Fibroblast of skin of left quadriceps (primary cell): ENCODE measurements around the gene MTOR.
"Not testable (repeated sequence)": the region's sequence is repeated elsewhere in the genome, so short reads cannot be mapped to it uniquely, and the experiment has no call there.

Experiments
- DNase-seq, 2 experiments: peaks; one replicate each; pipeline ENCODE4 v3.0.0-alpha.2; 2013; ENCODE audit warnings: low read depth in 2 of 2

MTOR gene

DNA sequence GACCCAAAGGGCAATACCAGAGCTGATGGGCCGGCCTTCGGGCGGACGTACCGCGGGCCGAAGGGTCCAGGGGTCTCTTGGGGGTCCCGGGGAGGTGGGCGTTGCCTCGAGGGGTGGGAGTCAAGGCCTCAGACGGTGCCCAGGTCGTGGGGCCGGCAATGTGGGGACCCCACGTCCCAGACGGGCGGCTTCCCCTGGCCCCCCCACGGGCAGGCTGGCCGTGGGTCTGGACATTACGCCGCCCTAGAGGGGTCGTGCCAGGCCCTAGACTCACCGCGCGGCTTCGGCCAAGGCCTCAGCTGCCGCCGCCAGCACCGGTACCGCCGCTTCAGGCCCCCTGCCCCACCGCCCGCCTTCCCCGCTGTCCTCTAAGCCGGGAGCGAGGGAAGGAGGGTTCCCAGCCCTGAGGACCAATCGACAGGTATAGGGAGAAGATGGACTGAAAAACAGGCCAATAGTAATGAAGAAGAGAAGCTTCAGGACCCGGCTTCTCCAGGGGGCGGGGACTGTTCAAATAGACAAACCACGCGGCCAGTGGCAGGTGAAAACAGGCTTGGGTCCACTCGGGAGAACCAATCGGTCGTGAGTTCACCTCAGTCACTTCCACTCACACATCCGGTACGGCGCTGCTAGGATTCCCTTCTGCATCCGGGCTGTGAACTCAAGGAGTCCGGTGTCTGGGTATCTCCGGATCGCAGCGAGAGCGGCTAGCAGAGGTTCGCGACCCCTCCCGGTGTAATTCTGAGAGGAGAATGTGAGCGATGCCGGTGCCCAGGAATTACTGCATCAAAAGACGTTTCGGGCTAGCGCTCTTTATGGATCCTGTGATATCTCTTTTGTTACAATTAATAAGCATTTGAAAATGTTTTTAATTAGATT, at the start of gene MTOR:
MTOR (minus strand) TSS at position 381 of the 879 bp plus-strand sequence. CDS start 3,142 bp downstream, outside the sequence.
- DNase-seq = peak; percentile 100

- DNase-seq = no peak
These were observed 47.0 kb upstream of the MTOR start for GRCh38 chr1:11309385-11309784.

- no peak for DNase-seq
These were observed 46.4 kb upstream of the MTOR start for GRCh38 chr1:11308699-11309224.

DNA sequence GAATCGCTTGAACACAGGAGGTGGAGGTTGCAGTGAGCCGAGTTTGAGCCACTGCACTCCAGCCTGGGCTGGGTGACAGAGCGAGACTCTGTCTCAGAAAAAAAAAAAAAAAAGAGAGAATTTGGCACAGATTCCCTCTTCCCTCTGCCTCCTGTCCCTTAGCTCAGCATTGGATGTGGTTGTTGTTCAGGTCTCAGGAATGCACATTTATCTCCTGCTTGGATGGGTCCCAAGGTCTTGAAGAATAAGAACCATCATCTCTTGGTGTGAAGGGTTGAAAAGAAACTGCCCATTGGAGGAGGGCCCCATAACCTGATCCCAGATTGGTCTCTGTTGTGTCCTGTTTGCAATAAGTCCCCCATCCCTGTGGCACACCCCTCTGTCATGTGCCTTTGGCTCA, 45.5 kb upstream of the MTOR start:
- peak in 1 of 2 experiments; percentile 1 for DNase-seq

- DNase-seq = not testable (repeated sequence)
These were observed 43.2 kb upstream of the MTOR start for GRCh38 chr1:11305516-11305915.

DNA sequence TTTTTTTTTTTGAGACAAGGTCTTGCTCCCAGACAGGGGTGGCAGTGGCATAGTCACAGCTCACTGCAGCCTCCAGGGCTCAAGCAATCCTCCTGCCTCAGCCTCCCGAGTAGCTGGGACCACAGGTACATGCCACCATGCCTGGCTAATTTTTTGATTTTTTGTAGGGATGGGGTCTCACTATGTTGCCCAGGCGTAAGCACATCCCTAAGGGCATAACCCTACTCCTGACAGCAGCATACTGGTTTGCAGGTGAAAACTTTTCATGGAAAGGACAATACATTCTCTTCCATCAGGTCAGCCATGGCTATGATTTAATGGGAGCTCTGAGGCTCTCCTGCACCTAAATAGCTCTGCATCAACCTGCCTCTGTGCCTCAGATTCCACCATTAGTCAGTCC, 40.0 kb upstream of the MTOR start:
- DNase-seq = no peak

DNA sequence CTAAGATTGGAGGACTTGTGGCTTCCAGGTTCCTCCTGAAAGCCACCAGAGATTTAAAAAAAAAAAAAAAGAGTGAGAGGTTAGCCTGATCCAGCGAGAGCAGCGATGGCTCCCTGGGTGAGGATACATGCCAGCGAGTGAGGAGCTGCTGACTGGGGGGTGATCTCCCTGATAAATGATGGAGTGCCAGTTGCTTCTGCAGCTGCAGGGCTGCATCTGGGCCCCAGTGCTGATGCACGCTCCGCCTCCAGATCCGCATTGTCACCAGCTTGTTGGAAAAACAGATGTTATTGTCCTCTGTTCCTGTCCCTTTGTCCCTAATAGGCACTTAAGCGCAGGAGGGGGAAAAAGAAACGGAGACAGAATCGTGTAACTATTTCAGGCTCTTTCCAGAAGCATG, 39.2 kb upstream of the MTOR start:
- no peak for DNase-seq

DNA sequence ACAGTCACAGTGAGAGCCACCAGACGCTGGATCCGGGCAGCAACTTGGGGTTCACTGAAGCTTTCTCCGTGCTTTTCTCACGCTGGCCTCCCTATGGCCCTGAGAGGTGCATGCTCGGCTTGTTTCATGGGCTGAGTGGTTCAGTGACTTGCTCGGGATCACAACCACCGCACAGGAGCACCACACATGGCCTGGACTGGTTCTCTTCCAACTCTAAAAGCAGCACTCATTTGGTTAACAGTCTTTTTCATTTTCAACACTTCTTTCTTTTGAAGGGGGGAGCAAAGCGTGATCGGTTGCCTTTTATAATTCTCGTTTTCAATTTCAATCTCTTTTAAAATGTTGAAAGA, 36.8 kb upstream of the MTOR start:
- DNase-seq = no peak

DNA sequence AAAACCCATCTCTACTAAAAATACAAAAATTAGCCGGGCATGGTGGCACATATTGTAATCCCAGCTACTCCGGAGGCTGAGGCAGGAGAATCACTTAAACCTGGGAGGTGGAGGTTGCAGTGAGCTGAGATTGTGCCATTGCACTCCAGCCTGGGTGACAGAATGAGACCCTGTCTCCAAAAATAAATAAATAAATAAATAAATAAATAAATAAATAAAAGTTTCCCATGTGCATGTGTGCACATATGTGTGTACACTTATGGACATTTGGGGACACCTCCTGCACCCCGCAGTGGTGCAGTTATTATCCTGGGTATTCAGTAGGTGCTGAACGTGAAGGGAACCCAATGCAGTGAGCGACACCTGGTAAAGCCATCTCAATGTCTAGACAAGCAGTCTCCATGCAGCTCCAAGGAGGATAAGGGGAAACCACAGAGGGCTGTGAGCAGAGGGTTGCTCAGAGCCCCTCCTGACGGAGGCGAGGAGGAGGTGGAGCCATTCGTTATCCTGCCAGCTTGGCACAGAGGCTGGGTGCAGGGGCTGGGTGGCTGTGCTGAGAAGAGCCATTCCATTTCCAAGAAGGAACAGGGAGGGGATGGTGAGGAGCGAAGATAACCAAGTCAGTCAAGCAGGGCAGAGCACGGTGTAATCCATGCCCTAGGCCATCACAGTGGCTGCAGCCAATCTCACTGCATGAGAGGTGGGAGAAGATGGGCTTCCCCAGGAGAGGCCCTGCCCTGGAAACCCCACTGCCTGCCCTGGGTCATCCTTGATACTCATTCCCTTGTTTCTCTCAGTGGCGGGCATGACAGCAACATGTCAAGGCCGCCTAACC, 36.3 kb upstream of the MTOR start:
- DNase-seq = no peak

DNA sequence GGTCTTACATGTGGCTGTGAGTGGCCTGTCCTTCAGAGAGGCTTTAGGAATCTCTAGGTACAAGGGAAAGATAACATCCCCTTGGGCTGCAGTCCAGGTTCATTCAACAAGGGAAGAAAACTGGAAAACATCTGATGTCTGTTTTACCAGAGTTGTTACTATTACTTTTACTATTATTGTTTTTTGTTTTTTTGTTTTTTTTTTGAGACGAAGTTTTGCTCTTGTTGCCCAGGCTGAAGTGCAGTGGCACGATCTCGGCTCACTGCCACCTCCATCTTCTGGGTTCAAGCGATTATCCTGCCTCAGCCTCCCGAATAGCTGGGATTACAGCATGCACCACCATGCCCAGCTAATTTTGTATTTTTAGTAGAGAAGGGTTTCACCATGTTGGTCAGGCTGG, 35.4 kb upstream of the MTOR start:
- DNase-seq = not testable (repeated sequence)

DNA sequence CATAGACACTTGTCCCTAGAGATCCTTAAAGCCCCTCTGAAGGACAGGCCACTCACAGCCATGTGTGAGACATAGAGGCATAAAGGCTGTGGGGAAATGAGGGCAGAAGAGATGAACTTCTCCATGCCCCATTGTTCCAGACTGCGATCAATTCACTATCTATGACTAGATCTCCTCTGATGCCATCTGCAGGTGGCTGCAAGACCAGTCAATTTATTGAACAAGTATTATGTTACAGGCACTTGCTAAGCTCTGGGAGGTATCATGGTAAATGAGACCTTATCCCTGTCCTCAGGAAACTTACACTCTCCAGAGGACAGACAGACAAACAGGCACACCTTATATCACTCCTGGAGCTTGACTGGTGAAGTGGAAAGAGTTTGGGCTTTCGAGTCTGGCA, 33.6 kb upstream of the MTOR start:
- DNase-seq = no peak

DNA sequence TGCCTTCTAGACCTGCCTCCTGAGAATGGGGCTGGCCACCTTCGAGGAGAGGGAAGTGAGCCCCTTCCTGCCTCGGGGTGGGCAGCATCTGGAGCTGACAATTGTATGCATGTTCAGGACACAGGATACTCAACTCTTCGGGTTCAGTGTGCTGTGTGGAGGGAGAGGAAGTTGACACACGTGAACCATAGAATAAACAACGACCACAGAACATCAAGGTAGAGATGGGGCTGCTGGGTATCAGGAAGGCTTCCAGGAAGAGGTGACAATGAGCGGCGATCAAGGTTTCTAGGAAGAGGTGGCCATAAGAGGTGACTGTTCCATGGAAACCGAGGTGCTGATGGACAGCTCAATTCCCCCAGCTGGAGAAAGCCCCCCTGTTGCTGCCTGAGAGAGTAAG, 32.6 kb upstream of the MTOR start:
- no peak for DNase-seq

GRCh38 chr1:11293856-11294255, 31.5 kb upstream of the MTOR start:
- DNase-seq = no peak

GRCh38 chr1:11291049-11291448, 28.7 kb upstream of the MTOR start:
- no peak for DNase-seq

DNA sequence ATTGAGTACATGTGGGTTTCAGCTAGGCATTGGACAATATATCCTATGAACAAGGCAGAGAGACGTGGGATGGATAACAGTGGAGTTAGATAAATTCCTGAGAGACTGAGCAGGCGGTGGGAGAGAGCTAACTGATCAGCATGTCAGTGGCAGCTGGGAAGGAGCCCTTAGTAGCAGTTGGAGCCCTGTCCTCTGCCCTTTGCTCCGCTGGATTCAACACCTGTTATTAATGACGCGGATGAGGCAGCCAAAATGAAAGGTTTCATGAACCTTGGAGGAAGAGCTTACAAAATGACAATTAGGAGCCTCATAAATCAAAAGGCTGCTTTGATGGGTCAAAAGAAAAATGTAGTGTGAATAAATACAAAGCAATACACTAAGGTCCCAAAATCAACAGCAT, 26.7 kb upstream of the MTOR start:
- DNase-seq = no peak

DNA sequence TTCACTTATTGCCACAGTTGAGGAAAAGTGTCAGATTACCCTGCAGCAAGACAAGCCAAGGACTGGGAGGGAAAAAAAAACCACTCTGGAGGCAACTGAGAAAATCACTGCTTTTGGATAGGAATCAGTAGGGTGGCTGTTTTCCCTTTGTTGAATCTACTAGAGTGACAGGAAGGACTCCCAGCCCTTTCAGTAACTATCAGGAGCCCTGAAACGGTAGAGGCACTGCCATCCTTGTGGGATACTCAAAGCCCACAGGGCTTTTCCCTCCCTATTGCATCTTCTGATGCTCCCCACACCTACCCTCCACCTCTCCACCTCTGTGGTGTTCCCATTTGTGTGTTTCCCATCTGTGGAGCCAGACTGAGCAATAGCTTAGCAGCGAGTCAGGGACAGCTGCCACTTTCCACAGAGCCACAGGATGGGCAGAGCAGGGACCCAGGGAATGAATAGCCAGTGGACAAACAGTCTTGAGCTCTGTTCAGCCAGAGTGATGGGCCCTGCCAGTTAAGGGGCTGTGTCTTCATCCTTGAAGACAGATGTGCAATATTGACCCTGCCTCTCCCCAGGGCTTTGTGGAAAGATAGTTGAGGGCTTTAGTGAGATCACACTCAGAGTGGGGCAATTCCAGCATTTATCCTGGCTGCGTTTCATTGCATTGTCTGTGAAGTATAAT, 24.5 kb upstream of the MTOR start:
- DNase-seq = no peak

GRCh38 chr1:11285883-11286734, 23.8 kb upstream of the MTOR start:
- no peak for DNase-seq

- no peak for DNase-seq
These were observed 22.4 kb upstream of the MTOR start for GRCh38 chr1:11284784-11285183.

GRCh38 chr1:11283151-11283550, 20.8 kb upstream of the MTOR start:
- DNase-seq = no peak

GRCh38 chr1:11281518-11282331, 19.4 kb upstream of the MTOR start:
- DNase-seq = peak; percentile 85
